K562 (cell line): Measurements from ENCODE around the gene APP.

Experiments used
- CCAR2 ChIP-seq: fragments of 200-400 bp; formaldehyde crosslinking; IDR thresholded peaks from 2 replicates; pipeline ENCODE4 v1.6.1; 2017; ENCODE audit warnings: mild to moderate bottlenecking, low read depth, low read length
- CTCF ChIP-seq, 3 experiments: IDR thresholded peaks in 2 of 3; conservative IDR thresholded peaks in 1 of 3; 2 replicates each; pipeline ENCODE4 v1.5.1; 2011 to 2012; ENCODE audit warnings: low read length in 3 of 3, mild to moderate bottlenecking in 3 of 3, control low read depth in 2 of 3, improper control_type of control experiment in 1 of 3, inconsistent platforms in 1 of 3, low read depth in 1 of 3, mixed read lengths in 1 of 3, moderate library complexity in 1 of 3; ENCODE audit not compliant: insufficient read depth in 2 of 3
- FOXM1 ChIP-seq, 2 experiments: fragments of 450-650 bp in 1 of 2; sonication (generic) in 1 of 2; formaldehyde crosslinking in 1 of 2; IDR thresholded peaks; 2 replicates each; pipeline versions ENCODE4 v1.6.1 to v1.9.0; 2017 to 2022; ENCODE audit warnings: low read depth in 2 of 2, mild to moderate bottlenecking in 2 of 2, missing genetic modification reagents in 1 of 2, moderate library complexity in 1 of 2
- GTF2F1 ChIP-seq: IDR thresholded peaks from 2 replicates; pipeline ENCODE4 v1.6.1; 2011; ENCODE audit warnings: low read depth, low read length, improper control_type of control experiment
- ZNF23 ChIP-seq: fragments of 250-450 bp; sonication (Bioruptor Pico); IDR thresholded peaks from 2 replicates; pipeline ENCODE4 v1.4.0; 2020; ENCODE audit warnings: mild to moderate bottlenecking

GRCh38 chr21:26120828-26121227 is 49.7 kb downstream of the APP start:
- TF ChIP-seq FOXM1 (IDR thresholded peaks at IDR 0.05; ENCODE audit: low read depth), result no peak
- TF ChIP-seq FOXM1 (CRISPR knock-in tag; IDR thresholded peaks at IDR 0.05; ENCODE audit: low read depth), result no peak
- no peak for TF ChIP-seq ZNF23 (CRISPR knock-in tag)
- no peak for TF ChIP-seq GTF2F1
- no peak for TF ChIP-seq CCAR2
- no peak for TF ChIP-seq CTCF (IDR thresholded peaks at IDR 0.05 in 2 of 3, conservative IDR thresholded peaks at IDR 0.05 in 1 of 3; ENCODE audit: insufficient read depth in 2 of 3, low read depth in 1 of 3, low read length in 3 of 3)
